Left cardiac atrium (tissue), 4 donors: ENCODE measurements around the gene EIF1AX. TPM values are rescaled to one million over a fixed set of nuclear protein-coding genes. Genes with fewer than 3 reads are reported as not detected.
A peak's percentile ranks its signal among the peaks of the same experiment; 100 is the strongest.
"Not testable (repeated sequence)": the region's sequence is repeated elsewhere in the genome, so short reads cannot be mapped to it uniquely, and the experiment has no call there.

Experiments
- ATAC-seq, 2 donors: fragments of 200-7000 bp; cut with Tn5 transposase; one replicate each; pipeline ENCODE4 v1.9.1; 2020; ENCODE audit warnings: mild to moderate bottlenecking in 2 of 2, moderate library complexity in 2 of 2
- DNase-seq: peaks from one replicate; pipeline ENCODE4 v3.0.0-alpha.2; 2020
- intact Hi-C, 2 donors: fragments of 100-400 bp; cut with DNase I; formaldehyde crosslinking; loops; one replicate each; pipeline versions ENCODE4 v1.14.1 to v1.15.1; 2022 to 2023
- long read RNA-seq: library from polyadenylated mRNA; unstranded; transcript quantifications from one replicate; pipeline ENCODE4 v2.0.0, GENCODE V29; 2021
- total RNA-seq, 2 donors: library from RNA; stranded (reverse); fragmentation: NEBNext Ultra II Directional; extraction: Animal tissue kit (Norgen Biotek cat#: 25700); gene quantifications; one replicate each; pipeline ENCODE4 v1.2.1, GENCODE V29; 2021
- donor health status: DM: no; HTN: yes; CAD: no.
- donor health status: DM: no; HTN: yes; CAD: no; lungs with severe emphysema.
- donor health status: DM: yes; HTN: yes; CAD: no.
- donor health status: Dilated cardiomyopathy.

Gene EIF1AX, protein sequence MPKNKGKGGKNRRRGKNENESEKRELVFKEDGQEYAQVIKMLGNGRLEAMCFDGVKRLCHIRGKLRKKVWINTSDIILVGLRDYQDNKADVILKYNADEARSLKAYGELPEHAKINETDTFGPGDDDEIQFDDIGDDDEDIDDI
- 10 to 100 TPM; 53.2 to 88.5 TPM for total RNA-seq
- long read RNA-seq, full-length matches to known transcripts, result 19 of 23 reads
- long read RNA-seq, partial matches to known transcripts, result 0 of 23 reads
- long read RNA-seq, other reads (novel, unspliced or antisense), result 4 of 23 reads

DNA sequence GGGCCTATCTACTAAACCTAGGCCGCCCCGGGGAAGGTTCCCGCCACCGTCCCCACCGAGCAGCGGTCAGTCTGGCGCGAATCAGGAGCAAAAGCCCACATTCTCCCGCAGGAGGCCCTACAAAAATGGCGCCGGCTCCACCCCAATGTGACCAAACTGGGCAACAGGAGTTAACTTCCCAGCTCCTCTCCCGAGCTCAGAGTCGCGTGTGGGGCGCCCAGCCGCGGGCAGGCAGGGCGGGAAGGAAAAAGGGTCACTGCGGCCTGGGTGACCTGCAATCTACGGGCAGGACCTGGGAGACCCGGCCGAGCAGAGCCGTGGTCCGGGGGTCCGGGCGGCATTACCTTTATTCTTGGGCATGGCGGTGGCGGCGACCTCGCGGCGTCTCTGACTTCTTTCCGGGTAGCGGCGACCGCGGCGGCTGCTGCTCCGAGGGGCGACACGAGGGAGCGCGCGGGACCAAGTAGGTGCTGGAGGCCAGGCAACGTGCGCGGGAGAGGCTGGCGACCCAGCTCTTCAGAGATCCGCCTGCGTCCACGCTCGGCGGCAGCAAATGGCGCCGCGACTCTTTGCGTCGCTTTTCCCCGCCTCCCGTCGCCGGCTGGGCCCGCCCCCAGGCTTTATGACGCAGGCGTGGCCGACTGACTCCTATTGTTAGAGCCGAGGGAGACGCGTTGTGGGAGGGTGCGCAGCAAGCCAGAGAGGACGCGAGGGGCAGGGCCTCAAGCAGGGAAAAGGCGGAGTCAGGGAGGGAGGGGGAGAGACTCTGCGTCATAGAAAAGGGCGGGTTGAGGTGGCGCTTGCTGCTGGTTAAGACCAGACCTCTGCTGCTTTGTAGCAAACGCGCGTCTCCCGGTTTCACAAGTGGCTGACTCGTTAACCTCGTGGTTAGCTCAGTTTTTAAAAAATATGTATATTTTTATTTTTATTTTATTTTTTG lies at the start of gene EIF1AX:
Gene EIF1AX, minus strand, starts transcription at position 558 of the 940 bp plus-strand sequence. Its CDS starts 198 bp downstream, at position 360.
- intact Hi-C loops, result loop anchor here in 1 of 2 donors (10.0 kb wide), 1 partner anchor 123 kb away; the partner anchor contains the start of gene RPS6KA3
- DNase-seq (peak; percentile 99), ATAC-seq (peak; percentile 100)

DNA sequence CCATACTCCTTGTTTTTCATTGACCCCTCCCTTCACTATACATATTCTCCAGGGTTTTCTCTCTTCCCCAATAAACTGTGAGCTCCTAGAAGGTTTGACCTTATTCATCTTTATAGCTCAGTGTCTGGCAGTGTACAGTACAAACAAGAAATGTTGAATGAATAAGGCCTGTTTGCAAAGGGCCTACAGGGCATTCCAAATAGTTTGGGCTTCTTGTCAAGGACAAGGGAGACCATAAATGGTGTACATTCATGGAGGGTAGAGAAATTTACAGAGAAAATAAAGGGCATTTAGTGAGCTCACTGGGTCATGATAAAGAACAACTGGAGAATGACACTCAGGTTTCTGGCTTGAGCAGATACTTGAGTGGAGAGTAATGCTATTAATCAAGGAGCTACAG lies 47.5 kb upstream of the EIF1AX start:
- intact Hi-C loops, result no loop called here
- no peak for ATAC-seq

DNA sequence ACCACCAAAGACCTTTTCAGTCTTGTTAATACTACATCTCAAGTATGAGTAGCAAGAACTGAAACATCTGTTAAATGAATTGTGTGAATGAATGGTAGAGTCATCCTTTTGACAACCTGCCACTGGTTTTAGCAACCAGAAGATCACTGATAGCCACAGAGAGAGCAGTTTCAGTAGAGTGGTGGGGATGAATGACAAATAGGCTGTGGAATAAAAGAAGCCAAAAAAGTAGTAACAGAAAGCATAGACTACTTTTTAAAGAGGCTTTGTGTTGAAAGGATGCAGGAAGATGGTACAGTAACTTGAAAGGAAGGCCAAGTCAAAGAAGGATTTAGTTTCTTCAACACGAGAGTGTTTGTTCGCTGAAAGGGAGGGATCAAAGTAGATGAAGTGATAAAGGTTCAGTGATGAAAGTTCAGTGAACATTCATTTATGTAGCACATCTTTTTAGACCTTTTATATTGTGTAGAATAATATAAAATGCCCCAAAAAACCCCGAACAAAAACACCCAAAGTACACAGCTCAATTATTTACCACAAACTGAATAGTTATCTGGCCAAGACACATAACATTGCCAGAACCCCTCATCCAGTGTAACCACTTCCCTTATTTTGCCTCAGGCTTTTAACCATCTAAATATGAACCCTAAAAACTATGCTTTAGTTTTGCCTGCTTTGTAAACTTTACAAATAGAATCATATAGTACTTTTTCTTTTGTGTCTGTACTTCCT lies 40.1 kb upstream of the EIF1AX start:
- ATAC-seq (no peak), DNase-seq (no peak)
- intact Hi-C loops, result no loop called here

More for the DNA sequence above, 47.5 kb upstream of the EIF1AX start:
- DNase-seq, result no peak

DNA sequence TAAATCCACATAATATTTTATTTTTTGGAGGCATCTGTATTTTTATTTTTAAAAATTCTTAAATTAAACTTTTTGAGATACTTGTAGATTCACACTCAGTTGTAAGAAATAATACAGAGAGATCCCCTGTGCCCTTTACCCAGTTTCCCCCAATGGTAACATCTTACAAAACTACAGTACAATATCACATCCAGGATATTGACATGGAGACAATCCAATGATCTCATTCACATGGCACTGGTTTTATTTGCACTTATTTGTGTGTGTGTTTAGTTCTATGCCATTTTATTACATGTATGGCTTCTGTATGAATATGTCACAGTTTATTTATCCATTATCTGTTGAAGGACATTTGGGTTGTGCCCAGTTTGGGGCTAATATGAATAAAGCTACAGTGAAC lies 35.5 kb upstream of the EIF1AX start:
- intact Hi-C loops, result no loop called here
- no peak for DNase-seq
- ATAC-seq, result no peak

DNA sequence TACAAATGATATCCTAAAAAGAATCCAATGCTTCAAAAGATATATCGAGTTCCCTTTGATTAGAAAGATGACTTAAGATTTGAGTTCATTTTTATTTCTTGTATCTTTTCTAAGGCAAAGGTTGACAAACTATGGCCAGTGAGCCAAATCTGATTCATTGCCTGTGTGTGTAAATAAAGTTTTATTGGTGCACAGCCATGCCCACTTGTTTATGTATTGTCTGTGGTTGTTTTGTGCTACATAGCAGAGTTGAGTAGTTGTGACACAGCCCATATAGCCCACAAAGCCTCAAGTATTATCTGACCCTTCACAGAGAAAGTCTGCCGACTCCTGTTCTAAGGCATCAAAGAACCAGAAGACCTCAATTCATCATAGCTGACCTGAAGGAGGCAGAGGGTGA lies 32.2 kb upstream of the EIF1AX start:
- ATAC-seq (no peak), DNase-seq (no peak)
- intact Hi-C loops, result no loop called here

DNA sequence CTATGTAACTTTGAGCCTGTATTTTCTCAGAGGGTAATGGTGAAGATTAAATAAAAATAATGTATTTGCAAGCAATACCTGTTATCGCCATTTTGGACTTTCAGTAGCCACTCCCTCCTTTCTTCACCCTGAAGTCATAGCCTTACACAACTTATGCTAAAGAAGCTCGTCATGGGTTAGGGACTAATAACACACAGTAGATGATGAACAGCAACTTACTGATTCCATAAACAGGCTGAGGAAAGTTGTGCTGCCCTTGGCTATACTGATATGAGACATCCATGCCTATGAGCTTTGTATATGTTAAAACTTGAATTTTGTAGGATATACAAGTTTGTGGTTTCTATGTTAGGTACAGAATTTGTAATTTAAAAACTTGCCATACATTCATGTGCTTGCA lies 31.7 kb upstream of the EIF1AX start:
- intact Hi-C loops, result no loop called here
- no peak for ATAC-seq
- DNase-seq, result no peak

DNA sequence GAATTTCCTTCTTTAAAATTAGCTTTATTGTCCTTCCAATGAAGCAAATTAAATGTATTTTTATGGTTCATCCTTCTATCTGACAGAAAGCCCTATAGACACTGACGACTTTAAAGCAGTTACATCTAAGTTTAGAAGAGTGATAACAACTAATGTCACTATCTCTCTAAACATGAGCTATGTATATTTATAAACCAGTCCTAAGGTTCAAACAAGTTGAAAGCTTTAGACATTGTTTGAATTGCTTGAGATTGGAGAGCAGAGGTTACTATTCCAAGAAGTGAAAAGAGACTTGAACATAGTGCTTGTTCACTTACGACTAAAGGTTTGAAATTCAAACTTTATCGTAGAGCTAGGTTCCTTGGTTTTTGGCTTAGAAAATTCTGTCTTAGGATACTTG lies 30.2 kb upstream of the EIF1AX start:
- intact Hi-C loops, result no loop called here
- no peak for ATAC-seq
- DNase-seq, result no peak

DNA sequence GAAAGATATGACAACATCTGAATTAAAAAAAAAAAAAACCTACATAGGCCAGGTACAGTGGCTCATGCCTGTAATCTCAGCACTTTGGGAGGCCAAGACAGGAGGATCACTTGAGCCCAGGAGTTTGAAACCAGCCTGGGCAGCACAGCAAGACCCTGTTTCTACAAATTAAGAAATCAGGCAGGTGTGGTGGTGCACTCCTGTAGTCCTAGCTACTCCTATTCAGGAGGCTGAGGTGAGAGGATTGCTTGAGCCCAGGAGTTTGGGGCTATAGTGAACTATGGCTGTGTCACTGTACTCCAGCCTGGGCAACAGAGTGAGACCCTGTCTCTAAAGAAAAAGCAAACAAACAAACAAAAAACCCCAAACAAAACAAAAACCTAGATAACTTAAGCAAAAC lies 20.9 kb upstream of the EIF1AX start:
- intact Hi-C loops, DNase-seq, ATAC-seq: not testable (repeated sequence)

DNA sequence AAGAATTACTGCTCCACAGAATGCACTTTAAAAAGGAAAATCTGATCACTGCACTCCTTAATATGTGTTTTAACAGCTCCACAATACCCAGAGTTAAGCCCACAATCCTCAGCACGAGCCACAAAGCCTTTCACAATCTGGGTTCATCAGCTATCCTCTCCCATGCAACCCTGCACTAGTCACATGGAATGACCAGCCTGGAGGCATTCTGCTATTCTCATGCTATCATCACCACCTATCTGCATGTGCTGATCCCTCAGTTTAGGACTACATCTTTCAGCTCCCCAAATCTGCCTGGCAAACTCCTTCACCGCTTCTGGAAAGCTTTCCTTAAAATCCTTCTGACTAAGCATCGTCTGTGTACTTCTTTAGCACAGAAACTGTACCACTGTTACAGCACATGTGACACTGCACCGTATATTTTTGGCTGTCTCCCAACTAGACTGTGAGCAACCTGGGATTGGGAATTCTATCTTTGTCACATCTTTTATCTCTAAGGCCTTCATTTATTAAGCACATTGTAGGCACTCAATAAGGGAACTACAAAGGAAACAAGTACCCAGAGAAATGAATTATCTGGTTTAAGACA lies 18.3 kb upstream of the EIF1AX start:
- intact Hi-C loops, result no loop called here
- ATAC-seq (no peak), DNase-seq (no peak)

DNA sequence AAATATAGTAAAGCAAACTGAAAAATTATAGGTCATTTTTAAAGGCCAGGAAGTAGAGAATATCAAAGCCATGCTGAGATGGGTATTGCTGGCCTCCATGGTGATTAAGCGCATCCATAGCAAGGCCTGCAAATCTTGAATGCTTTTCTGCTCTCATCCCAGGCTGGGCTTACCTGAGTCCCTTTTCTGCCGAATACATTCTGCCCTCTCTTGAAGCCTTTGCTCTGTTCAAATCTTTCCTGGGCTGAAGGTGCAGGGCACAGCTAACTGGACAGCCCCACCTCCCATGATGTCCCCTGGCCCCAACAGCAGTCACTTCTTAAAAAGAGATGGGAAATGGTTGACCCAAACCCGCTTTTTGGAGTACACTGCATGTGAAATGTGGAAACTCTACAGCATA lies 10.1 kb upstream of the EIF1AX start:
- intact Hi-C loops, result no loop called here
- DNase-seq (no peak), ATAC-seq (no peak)

DNA sequence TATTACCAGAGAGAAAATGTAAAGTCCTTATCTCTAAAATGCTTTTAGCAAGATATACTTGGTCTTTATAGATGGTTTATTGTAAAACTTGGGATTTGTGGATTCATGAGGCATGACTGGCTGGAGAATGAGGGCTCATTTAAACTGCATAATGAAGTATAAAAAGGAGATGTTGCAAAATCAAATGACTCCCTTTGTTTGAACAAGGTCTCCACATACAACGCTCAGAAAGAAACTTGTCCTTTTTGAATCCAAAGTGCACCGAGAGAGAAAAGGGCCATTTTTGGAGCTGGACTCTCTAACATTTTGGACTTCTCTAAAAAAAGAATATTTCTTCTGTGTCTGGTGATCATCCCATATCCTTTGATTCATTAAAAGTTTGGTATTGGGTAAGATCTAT lies 7.7 kb upstream of the EIF1AX start:
- DNase-seq, result no peak
- ATAC-seq, result no peak
- intact Hi-C loops, result loop anchor here in 1 of 2 donors (10.0 kb wide), 1 partner anchor 115 kb away; the partner anchor contains the start of gene RPS6KA3

DNA sequence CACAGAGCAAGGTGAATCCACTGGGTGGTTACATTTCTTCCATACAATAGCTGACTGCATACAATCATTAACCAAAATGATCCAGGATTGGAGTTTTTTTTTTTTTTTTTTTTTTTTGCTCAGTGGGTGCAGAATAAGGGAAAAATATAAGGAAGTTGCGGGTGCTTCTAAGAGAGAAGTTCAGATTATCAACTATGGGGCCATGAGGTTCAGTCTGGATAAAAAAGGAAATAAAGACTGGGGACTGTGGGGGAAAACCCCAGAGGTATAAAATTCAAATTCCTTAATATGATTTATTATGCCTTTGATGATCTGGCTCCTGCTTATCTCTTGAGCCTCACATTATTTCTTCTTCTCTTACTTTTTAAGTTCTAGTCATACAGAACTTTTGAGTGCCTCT lies 5.9 kb upstream of the EIF1AX start:
- ATAC-seq (no peak), DNase-seq (no peak)
- intact Hi-C loops, result loop anchor here in 1 of 2 donors (10.0 kb wide), 1 partner anchor 117 kb away; the partner anchor contains the start of gene RPS6KA3

DNA sequence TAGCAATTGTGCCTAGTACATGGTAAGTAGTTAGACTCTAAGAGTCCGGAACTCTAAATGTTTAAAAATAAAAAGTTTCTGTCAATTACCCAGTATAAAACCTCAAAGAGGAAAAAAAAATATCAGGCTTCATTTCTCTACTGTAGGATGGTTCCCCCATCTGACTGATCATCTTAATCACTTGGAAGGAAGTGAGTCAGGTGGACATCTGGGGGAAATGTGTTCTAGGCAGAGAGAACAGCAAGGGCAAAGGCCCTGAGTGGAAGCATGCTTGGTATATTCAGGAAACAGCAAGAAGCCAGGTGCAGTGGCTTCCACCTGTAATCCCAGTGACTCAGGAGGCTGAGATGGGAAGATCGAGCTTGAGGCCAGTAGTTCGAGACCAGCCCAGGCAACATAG lies 2.9 kb upstream of the EIF1AX start:
- ATAC-seq (no peak), DNase-seq (no peak)
- intact Hi-C loops, result loop anchor here in 1 of 2 donors (10.0 kb wide), 1 partner anchor 120 kb away; the partner anchor contains the start of gene RPS6KA3

DNA sequence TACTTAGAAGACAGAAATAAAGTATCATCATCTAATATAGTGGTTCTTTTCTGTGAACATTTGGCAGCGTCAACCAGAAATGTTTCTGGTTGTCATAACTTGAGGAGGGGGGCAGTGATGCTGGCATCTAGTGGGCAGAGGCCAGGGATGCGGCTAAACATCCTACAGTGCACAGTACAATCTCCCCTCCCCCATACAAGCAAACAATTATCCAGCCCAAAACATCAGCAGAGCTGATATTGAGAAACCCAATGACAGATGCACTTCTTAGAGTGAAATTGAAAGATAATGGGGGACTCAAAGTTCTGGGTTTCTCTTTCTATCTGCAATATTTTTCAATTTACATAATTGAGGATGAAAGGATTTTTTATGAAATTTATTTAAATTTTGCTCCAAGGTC lies 1.9 kb upstream of the EIF1AX start:
- ATAC-seq (no peak), DNase-seq (no peak)
- intact Hi-C loops, result loop anchor here in 1 of 2 donors (10.0 kb wide), 1 partner anchor 121 kb away; the partner anchor contains the start of gene RPS6KA3

DNA sequence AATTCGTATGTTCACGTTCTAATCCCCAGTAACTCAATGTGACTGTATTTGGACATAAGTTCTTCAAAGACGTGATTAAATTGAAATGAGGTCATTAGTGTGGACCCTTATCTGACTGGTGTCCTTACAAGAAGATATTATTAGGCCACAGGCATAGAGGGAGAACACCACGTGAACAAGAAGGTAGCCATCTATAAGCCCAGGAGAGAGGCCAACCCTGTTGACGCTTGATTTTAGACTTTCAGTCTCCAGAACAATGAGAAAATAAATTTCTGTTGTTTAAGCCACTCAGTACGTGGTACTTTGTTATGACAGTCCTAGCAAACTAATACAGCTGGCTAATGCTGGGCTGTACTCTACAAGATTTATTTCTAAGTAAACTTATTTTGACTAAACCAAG lies 1.5 kb upstream of the EIF1AX start:
- intact Hi-C loops, result loop anchor here in 1 of 2 donors (10.0 kb wide), 1 partner anchor 122 kb away; the partner anchor contains the start of gene RPS6KA3
- DNase-seq, result no peak
- ATAC-seq, result no peak

DNA sequence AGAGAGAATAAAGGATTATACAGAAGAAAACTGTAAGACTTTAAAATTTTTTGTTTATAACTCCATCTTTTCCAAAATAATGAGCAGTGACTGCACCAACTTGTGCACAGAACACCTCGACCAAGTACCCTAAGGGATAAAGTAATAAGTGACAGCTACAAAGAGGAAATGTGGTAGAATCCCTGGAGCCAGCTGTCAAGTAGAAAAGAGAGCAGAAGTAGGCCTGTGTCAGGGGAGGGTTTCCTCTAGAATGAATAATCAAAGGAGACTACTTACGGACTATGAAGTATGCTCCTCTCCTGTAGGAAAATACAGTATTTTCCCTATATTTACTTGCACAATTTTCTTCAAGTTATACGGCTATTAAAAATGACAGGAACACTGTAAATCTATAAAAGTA lies 1.2 kb downstream of the EIF1AX start:
- ATAC-seq (no peak), DNase-seq (no peak)
- intact Hi-C loops, result loop anchor here in 1 of 2 donors (10.0 kb wide), 1 partner anchor 124 kb away; the partner anchor contains the start of gene RPS6KA3

DNA sequence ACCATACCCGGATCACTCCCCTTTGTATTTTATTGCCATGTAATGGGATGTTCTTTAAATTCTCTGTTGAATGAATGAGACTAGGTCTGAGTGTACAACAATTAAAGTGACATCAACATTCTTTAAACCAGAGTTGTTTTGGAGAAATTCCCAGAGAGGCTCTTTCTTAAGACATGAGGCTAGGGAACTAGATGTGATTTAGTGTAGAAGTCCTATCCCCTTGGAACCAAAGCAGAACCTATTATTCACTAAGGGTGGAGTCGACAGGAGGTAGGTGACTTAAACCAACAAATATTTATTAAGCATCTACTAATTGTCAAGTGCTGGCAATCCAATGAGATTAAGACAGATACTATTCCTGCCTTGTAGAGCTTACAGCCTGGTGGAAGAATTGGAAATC lies 1.7 kb downstream of the EIF1AX start:
- DNase-seq, result no peak
- no peak for ATAC-seq
- intact Hi-C loops, result loop anchor here in 1 of 2 donors (10.0 kb wide), 1 partner anchor 125 kb away; the partner anchor contains the start of gene RPS6KA3

DNA sequence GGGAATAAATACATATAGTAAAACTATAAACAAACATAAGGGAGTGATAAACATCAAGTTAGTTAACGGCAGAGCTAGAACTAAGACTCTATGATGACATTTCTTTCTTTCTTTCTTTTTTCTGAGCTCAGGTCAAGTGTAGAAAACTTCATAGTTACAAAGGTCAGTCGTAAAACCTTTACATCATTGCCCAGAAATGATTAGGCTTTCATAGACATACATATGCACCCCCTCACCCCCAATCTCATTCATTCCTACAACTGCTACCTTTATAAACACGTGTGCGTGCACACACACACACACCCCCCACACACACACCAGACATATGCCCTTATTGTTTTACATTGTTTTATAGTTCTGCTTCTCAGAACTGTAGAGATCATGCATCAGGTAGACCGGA lies 5.7 kb downstream of the EIF1AX start:
- intact Hi-C loops, result no loop called here
- DNase-seq (no peak), ATAC-seq (no peak)

DNA sequence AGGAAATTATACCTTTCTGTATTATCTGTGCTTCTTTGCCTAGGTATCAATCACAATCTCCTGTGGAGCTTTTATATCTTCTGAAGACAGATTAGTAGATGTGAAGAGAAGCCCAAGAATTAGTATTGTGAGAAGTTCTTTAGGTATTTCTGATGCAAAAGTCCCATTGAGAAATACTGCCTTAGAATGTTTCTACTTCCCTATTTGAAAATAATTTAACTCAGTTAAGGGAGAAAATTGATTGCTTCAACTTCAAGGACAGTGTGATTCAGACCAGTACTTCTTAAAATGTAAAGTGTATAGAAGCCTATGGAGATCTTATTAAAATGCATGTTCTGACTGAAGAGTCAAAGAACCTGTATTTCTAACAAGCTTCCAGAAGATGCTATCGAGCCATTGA lies 9.0 kb downstream of the EIF1AX start:
- DNase-seq (no peak), ATAC-seq (no peak)
- intact Hi-C loops, result no loop called here
